B cell (primary cell): ENCODE data around the gene ZBTB3. TPM values are rescaled to one million over a fixed set of nuclear protein-coding genes. Genes with fewer than 3 reads are reported as not detected.

Experiments
- ATAC-seq: fragments of 200-7000 bp; cut with Tn5 transposase; one replicate; pipeline ENCODE4 v1.10.0; 2021; ENCODE audit warnings: low read depth, mild to moderate bottlenecking, moderate number of reproducible peaks, moderate library complexity
- CTCF ChIA-PET: fragments of 350-600 bp; sonication (Branson Sonifier 250); formaldehyde crosslinking; loops from one replicate; lab custom pipeline; 2021; ENCODE audit warnings: antibody characterized with exemption, inconsistent platforms; lab: Charles Lee
- POLR2A ChIA-PET: fragments of 350-600 bp; sonication (Branson Sonifier 250); formaldehyde crosslinking; loops from one replicate; lab custom pipeline; 2021; ENCODE audit warnings: antibody characterized with exemption; lab: Charles Lee
- DNase-seq: peaks from one replicate; pipeline ENCODE4 v3.0.0; 2013
- H2AFZ ChIP-seq: 2 replicates; pipeline ENCODE4 v1.6.1; 2012; ENCODE audit warnings: mild to moderate bottlenecking, low read depth, low read length; ENCODE audit not compliant: insufficient read depth, poor library complexity, severe bottlenecking
- H3K27ac ChIP-seq, 2 donors: 1 replicate in 1 of 2; 2 replicates in 1 of 2; pipeline ENCODE4 v1.5.1; 2012 to 2013; ENCODE audit warnings: low read length in 2 of 2, mild to moderate bottlenecking in 2 of 2, moderate library complexity in 1 of 2
- H3K27me3 ChIP-seq, 4 experiments: fragments of 200-600 bp in 1 of 4; sonication (generic) in 1 of 4; replicated peaks in 1 of 4; 1 replicate in 2 of 4; 2 replicates in 2 of 4; pipeline versions ENCODE4 v1.6.1 to v1.7.0; 2013 to 2016; ENCODE audit warnings: low read length in 3 of 4, mild to moderate bottlenecking in 2 of 4, mixed read lengths in 1 of 4, moderate library complexity in 1 of 4; ENCODE audit not compliant: insufficient read depth in 4 of 4, control insufficient read depth in 3 of 4; ENCODE audit errors: control extremely low read depth in 1 of 4
- H3K36me3 ChIP-seq, 2 experiments: replicated peaks in 1 of 2; 1 replicate in 1 of 2; 2 replicates in 1 of 2; pipeline versions ENCODE4 v1.6.1 to v1.7.1; 2013; ENCODE audit warnings: low read length in 1 of 2; ENCODE audit not compliant: insufficient read depth in 2 of 2, control insufficient read depth in 1 of 2; ENCODE audit errors: control extremely low read depth in 1 of 2, extremely low read depth in 1 of 2
- H3K4me1 ChIP-seq, 2 donors: fragments of 200-600 bp in 1 of 2; sonication (generic) in 1 of 2; 1 replicate in 1 of 2; 2 replicates in 1 of 2; pipeline versions ENCODE4 v1.5.1 to v1.6.1; 2013 to 2017; ENCODE audit warnings: low read length in 2 of 2; ENCODE audit not compliant: control insufficient read depth in 2 of 2, insufficient read depth in 2 of 2
- H3K4me2 ChIP-seq: replicated peaks from 2 replicates; pipeline ENCODE3; 2012; ENCODE audit warnings: mild to moderate bottlenecking, low read depth, low read length; ENCODE audit not compliant: poor library complexity, severe bottlenecking
- H3K4me3 ChIP-seq, 5 experiments: fragments of 200-600 bp in 1 of 5; sonication (generic) in 1 of 5; 1 replicate in 3 of 5; 2 replicates in 2 of 5; pipeline versions ENCODE4 v1.5.1 to v1.7.0; 2011 to 2016; ENCODE audit warnings: low read length in 4 of 5, mild to moderate bottlenecking in 4 of 5, low read depth in 2 of 5, control low read depth in 1 of 5, moderate library complexity in 1 of 5; ENCODE audit not compliant: insufficient read depth in 1 of 5; ENCODE audit errors: control extremely low read depth in 1 of 5, extremely low read depth in 1 of 5
- H3K79me2 ChIP-seq: fragments of 200-600 bp; sonication (generic); one replicate; pipeline ENCODE4 v1.6.0; 2016; ENCODE audit warnings: low read length; ENCODE audit not compliant: control insufficient read depth, insufficient read depth
- H3K9ac ChIP-seq: fragments of 200-600 bp; sonication (generic); 2 replicates; pipeline ENCODE4 v1.6.1; 2017; ENCODE audit warnings: mild to moderate bottlenecking, low read length, moderate library complexity
- H3K9me3 ChIP-seq, 3 donors: one replicate each; pipeline versions ENCODE4 v1.6.1 to v1.7.1; 2013; ENCODE audit warnings: low read length in 2 of 3; ENCODE audit not compliant: control insufficient read depth in 2 of 3, insufficient read depth in 1 of 3; ENCODE audit errors: control extremely low read depth in 1 of 3
- H4K20me1 ChIP-seq: 2 replicates; pipeline ENCODE4 v1.6.0; 2012; ENCODE audit warnings: mild to moderate bottlenecking, low read length; ENCODE audit not compliant: insufficient read depth, control insufficient read depth, poor library complexity, severe bottlenecking
- H3K27ac Mint-ChIP-seq: one replicate; pipeline ENCODE4 v1.8.0; 2021; ENCODE audit warnings: mixed read lengths
- H3K27me3 Mint-ChIP-seq: one replicate; pipeline ENCODE4 v1.8.0; 2021; ENCODE audit warnings: mixed read lengths
- H3K4me1 Mint-ChIP-seq: one replicate; pipeline ENCODE4 v1.8.0; 2021; ENCODE audit warnings: mixed read lengths
- H3K4me3 Mint-ChIP-seq: one replicate; pipeline ENCODE4 v1.8.0; 2021; ENCODE audit warnings: mixed read lengths
- H3K9me3 Mint-ChIP-seq: one replicate; pipeline ENCODE4 v1.8.0; 2022; ENCODE audit warnings: mixed read lengths; ENCODE audit not compliant: insufficient read depth
- CTCF ChIP-seq: fragments of 200-600 bp; IDR thresholded peaks from one replicate; pipeline ENCODE4 v1.8.0; 2022; ENCODE audit warnings: antibody characterized with exemption, mild to moderate bottlenecking
- EZH2 ChIP-seq: IDR thresholded peaks from 2 replicates; pipeline ENCODE4 v1.6.1; 2012; ENCODE audit warnings: borderline replicate concordance, low read depth, mild to moderate bottlenecking, moderate library complexity, low read length; ENCODE audit not compliant: insufficient read depth, poor library complexity, severe bottlenecking
- WGBS: methylation state at CpG from one replicate; pipeline ENCODE4 v1.1.5; 2013; ENCODE audit warnings: missing lambda C conversion rate; ENCODE audit not compliant: insufficient coverage; 5-methylcytosine and 5-hydroxymethylcytosine counted together
- intact Hi-C: fragments of 100-400 bp; cut with micrococcal nuclease; formaldehyde crosslinking; loops from one replicate; pipeline ENCODE4 v1.10.0; 2022
- polyA plus RNA-seq: library from polyadenylated mRNA; depleted of rRNA; stranded (reverse); fragments of >200 nt; gene quantifications from 2 replicates; pipeline ENCODE4 v1.2.3, GENCODE V29; 2012
- total RNA-seq, 2 donors: library from RNA; stranded (reverse); fragments of 120-200 nt in 1 of 2; gene quantifications; 1 replicate in 1 of 2; 2 replicates in 1 of 2; pipeline versions ENCODE4 v1.2.3 to v1.2.4, GENCODE V29; 2013 to 2022

The ZBTB3 gene
- total and polyA plus RNA-seq, 2 donors (not counting 1 experiment from before 2014, with no cell fraction given): 8.7 to 22.0 TPM

GRCh38 chr11:62715150-62716130, 38.5 kb downstream of the ZBTB3 start:
- H3K27ac Mint-ChIP-seq: peak overlapping the region; percentile 55
- no peaks in the 10 kb centered on the region for H3K27me3 Mint-ChIP-seq

More at GRCh38 chr11:62715150-62716130, 38.5 kb downstream of the ZBTB3 start:
- no peak for ATAC-seq
- no peak overlapping the region for H3K4me2 ChIP-seq
- Mint-ChIP-seq H3K4me3 (no peak overlapping the region), H3K4me1 (peaks cover 17% of the 10 kb centered on the region), H3K9me3 (no peaks in the 10 kb centered on the region)
- H2AFZ ChIP-seq: no peak overlapping the region
- peaks cover 51% of the 10 kb centered on the region for H3K79me2 ChIP-seq
- no peaks in the 10 kb centered on the region for H3K27me3 ChIP-seq
- H3K4me1 ChIP-seq: peaks cover 0 to 8% of the 10 kb centered on the region in 2 donors
- ChIA-PET POLR2A (interaction anchor here (0.6 kb wide), 1 partner anchor 36 kb away, joined by 3 read pairs; no protein-coding TSS in a partner anchor), CTCF (interaction anchor here (1.5 kb wide), 1 partner anchor 11 kb away, joined by 3 read pairs; no protein-coding TSS in a partner anchor)
- peaks cover 2 to 88% of the 10 kb centered on the region in 2 experiments for H3K36me3 ChIP-seq
- intact Hi-C loops: no loop called here
- H3K9ac ChIP-seq: no peak overlapping the region
- no peaks in the 10 kb centered on the region for H3K9me3 ChIP-seq
- TF ChIP-seq CTCF (no peak), EZH2 (no peak)
- H3K4me3 ChIP-seq: no peak overlapping the region
- H4K20me1 ChIP-seq: peaks cover 12% of the 10 kb centered on the region
- H3K27ac ChIP-seq: no peak overlapping the region
- DNase-seq: no peak
- 98% methylated on average over 14 of the region's 24 CpGs for WGBS
